Measurements from ENCODE around the gene RAD54L. TPM values are rescaled to one million over a fixed set of nuclear protein-coding genes. Genes with fewer than 3 reads are reported as not detected.

Gene RAD54L
- total and polyA plus RNA-seq, 2 of the 4 experiments (the other 2 are of a cell fraction), result 4.8 to 10.6 TPM

DNA sequence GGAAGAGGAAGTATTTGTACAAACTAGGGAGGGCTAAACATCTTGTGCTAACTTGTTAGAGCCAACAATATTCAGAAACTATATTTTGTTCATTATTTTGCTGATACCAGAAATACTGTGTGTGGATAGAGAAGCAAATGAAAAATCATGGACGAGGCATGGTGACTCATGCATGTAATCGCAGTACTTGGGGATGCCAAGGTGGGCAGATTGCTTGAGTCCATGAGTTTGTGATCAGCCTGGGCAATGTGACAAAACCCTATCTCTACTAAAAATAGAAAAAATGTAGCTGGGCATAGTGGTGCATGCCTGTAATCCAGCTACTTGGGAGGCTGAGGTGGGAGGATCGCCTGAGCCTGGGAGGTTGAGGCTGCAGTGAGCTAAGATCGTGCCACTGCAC, 42.4 kb downstream of the RAD54L start:
- Histone ChIP-seq H4K5ac (ENCODE audit: low read depth, low read length) (no peak overlapping the region), H3K4me1 (ENCODE audit: control insufficient read depth, insufficient read depth, low read length) (peaks cover 10% of the 10 kb centered on the region), H2BK5ac (ENCODE audit: low read depth, low read length, poor library complexity, severe bottlenecking) (no peak overlapping the region), H2AK9ac (replicated peaks; ENCODE audit: low read depth, low read length, poor library complexity) (no peak overlapping the region), H2AK5ac (ENCODE audit: low read depth, low read length) (no peak overlapping the region), H4K20me1 (ENCODE audit: insufficient read depth, low read length) (peaks cover 25% of the 10 kb centered on the region), H3K9me1 (ENCODE audit: insufficient read depth, low read length) (peaks cover 7% of the 10 kb centered on the region), H3K18ac (ENCODE audit: low read depth, low read length) (no peak overlapping the region), H3K56ac (ENCODE audit: extremely low read depth, insufficient read depth, low read length) (no peak overlapping the region), H2BK120ac (ENCODE audit: low read depth, low read length) (no peak overlapping the region), H2BK15ac (ENCODE audit: low read depth, low read length) (no peak overlapping the region), H3K36me3 (ENCODE audit: control insufficient read depth, insufficient read depth, low read length) (peaks cover 39% of the 10 kb centered on the region), H3K4me3 (ENCODE audit: insufficient read depth, low read depth, low read length) (no peak overlapping the region), H4K8ac (ENCODE audit: low read depth in 2 of 2, low read length in 2 of 2) (no peak overlapping the region), H3K23ac (ENCODE audit: low read depth, low read length) (no peak overlapping the region), H3K27ac (ENCODE audit: insufficient read depth, low read length) (no peak overlapping the region), H3K9me3 (ENCODE audit: control insufficient read depth, insufficient read depth, low read length) (no peaks in the 10 kb centered on the region), H3K9ac (ENCODE audit: low read depth, low read length) (no peak overlapping the region), H3K27me3 (ENCODE audit: control insufficient read depth, insufficient read depth, low read length) (no peaks in the 10 kb centered on the region), H3K14ac (replicated peaks; ENCODE audit: low read depth, low read length) (peak overlapping the region; percentile 58; the same call in 1 of the 2 replicates), H3K79me1 (ENCODE audit: low read depth in 1 of 2, low read length in 2 of 2) (peaks cover 31 to 66% of the 10 kb centered on the region in 2 experiments), H3K4me2 (ENCODE audit: low read depth, low read length) (no peak overlapping the region), H3K4ac (ENCODE audit: low read depth, low read length) (no peak overlapping the region), H2BK20ac (ENCODE audit: low read depth, low read length) (no peak overlapping the region), H2AFZ (replicated peaks; ENCODE audit: low read length, poor library complexity) (no peak overlapping the region), H4K91ac (ENCODE audit: insufficient read depth, low read depth, low read length) (no peak overlapping the region)
- no peak for TF ChIP-seq FOS (IDR thresholded peaks at IDR 0.05; ENCODE audit: low read depth, low read length)
- TF ChIP-seq RFX5 (IDR thresholded peaks at IDR 0.05; ENCODE audit: low read depth, low read length), result no peak
- TF ChIP-seq, protein P1, sequence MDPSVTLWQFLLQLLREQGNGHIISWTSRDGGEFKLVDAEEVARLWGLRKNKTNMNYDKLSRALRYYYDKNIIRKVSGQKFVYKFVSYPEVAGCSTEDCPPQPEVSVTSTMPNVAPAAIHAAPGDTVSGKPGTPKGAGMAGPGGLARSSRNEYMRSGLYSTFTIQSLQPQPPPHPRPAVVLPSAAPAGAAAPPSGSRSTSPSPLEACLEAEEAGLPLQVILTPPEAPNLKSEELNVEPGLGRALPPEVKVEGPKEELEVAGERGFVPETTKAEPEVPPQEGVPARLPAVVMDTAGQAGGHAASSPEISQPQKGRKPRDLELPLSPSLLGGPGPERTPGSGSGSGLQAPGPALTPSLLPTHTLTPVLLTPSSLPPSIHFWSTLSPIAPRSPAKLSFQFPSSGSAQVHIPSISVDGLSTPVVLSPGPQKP (IDR thresholded peaks at IDR 0.05; ENCODE audit: borderline replicate concordance, low read depth, low read length), result no peak
- no peak for TF ChIP-seq CHD1 (IDR thresholded peaks at IDR 0.05; ENCODE audit: low read depth, low read length)
- TF ChIP-seq NFE2L2 (IDR thresholded peaks at IDR 0.05; ENCODE audit: low read depth, low read length), result no peak
- TF ChIP-seq RCOR1 (IDR thresholded peaks at IDR 0.05; ENCODE audit: insufficient replicate concordance, low read length), result no peak
- TF ChIP-seq RAD21 (IDR thresholded peaks at IDR 0.05; ENCODE audit: low read length), result no peak
- no peak for TF ChIP-seq MAZ (IDR thresholded peaks at IDR 0.05; ENCODE audit: borderline replicate concordance, low read depth, low read length)
- TF ChIP-seq SMC3 (IDR thresholded peaks at IDR 0.05; ENCODE audit: low read depth, low read length), result no peak
- WGBS, 2 experiments (ENCODE audit: extremely low coverage in 2 of 2, insufficient read length in 1 of 2), result no CpG with 5 or more reads among the region's 4 CpGs
- dilution Hi-C loops (cut with HindIII; ENCODE audit: low sequenced_read_pairs, unreplicated experiment) (no loop called here), in situ Hi-C loops (cut with MboI; ENCODE audit: low sequenced_read_pairs) (no loop called here), intact Hi-C loops (cut with micrococcal nuclease) (no loop called here)
- DNase-seq (peak; percentile 31), ATAC-seq (ENCODE audit: low read depth) (no peak)
- ChIA-PET CTCF (interaction anchor here (1.1 kb wide), 1 partner anchor 45 kb away, joined by 4 read pairs; no protein-coding TSS in a partner anchor), POLR2A (ENCODE audit: unreplicated experiment) (no interaction called here)
- no TSS peak for BruUV-seq (replicated peaks)
